Measurements from ENCODE around the gene PTMS. TPM values are rescaled to one million over a fixed set of nuclear protein-coding genes. Genes with fewer than 3 reads are reported as not detected.

Gene PTMS
- total RNA-seq, 2 experiments from 2014 or later = 7.8 to 9.8 TPM

- no peak overlapping the region for H3K27ac ChIP-seq (ENCODE audit: low read depth, low read length, poor library complexity, severe bottlenecking)
- CTCF ChIA-PET (ENCODE audit: unreplicated experiment) = interaction anchor here (0.5 to 2.8 kb wide), 10 partner anchors 12 to 245 kb away, joined by 3 to 21 read pairs (median 4); partner anchors contain the start of genes COPS7A and MLF2
These were observed 637 bp downstream of the PTMS start for GRCh38 chr12:6766651-6767349.

GRCh38 chr12:6767353-6768319 lies 1.5 kb downstream of the PTMS start:
- Histone ChIP-seq H3K9me2 (ENCODE audit: insufficient read depth, low read length) (no peaks in the 10 kb centered on the region), H4K20me1 (ENCODE audit: insufficient read depth, low read length) (no peaks in the 10 kb centered on the region), H3K4me2 (ENCODE audit: low read length) (peak overlapping the region; percentile 68), H3K27ac (ENCODE audit: low read depth, low read length, poor library complexity, severe bottlenecking) (no peak overlapping the region), H3K79me2 (ENCODE audit: insufficient read depth, low read depth, low read length) (no peaks in the 10 kb centered on the region), H2AFZ (ENCODE audit: low read length) (peak overlapping the region; percentile 67; the same call in 1 of the 2 replicates), H3K36me3 (ENCODE audit: insufficient read depth, low read length) (no peaks in the 10 kb centered on the region), H3K9me3 (ENCODE audit: low read length) (no peaks in the 10 kb centered on the region), H3K4me3 (ENCODE audit: low read depth, low read length, poor library complexity, severe bottlenecking) (peak overlapping the region; percentile 71), H3K4me1 (ENCODE audit: insufficient read depth, low read length, poor library complexity, severe bottlenecking) (peaks cover 48% of the 10 kb centered on the region)
- ChIA-PET POLR2A (interaction anchor here (1.6 to 2.1 kb wide), 2 partner anchors 14 to 15 kb away, joined by 5 to 7 read pairs; partner anchors contain the start of gene MLF2), CTCF (ENCODE audit: unreplicated experiment) (interaction anchor here (0.5 to 2.8 kb wide), 3 partner anchors 11 to 44 kb away, joined by 3 to 21 read pairs (median 6); partner anchors contain the start of genes COPS7A and MLF2)
- no TSS peak for BruUV-seq (replicated peaks)
- TF ChIP-seq EZH2phosphoT487 (IDR thresholded peaks at IDR 0.05; ENCODE audit: borderline replicate concordance, low read depth, low read length) (no peak), CTCF (conservative IDR thresholded peaks at IDR 0.05; ENCODE audit: low read length) (no peak)
- DNase-seq (ENCODE audit: low spot score) = no peak
- intact Hi-C loops (cut with micrococcal nuclease; ENCODE audit: unreplicated experiment) = no loop called here

More at GRCh38 chr12:6766651-6767349, 637 bp downstream of the PTMS start:
- Histone ChIP-seq H3K9me2 (ENCODE audit: insufficient read depth, low read length) (no peaks in the 10 kb centered on the region), H4K20me1 (ENCODE audit: insufficient read depth, low read length) (no peaks in the 10 kb centered on the region), H3K4me2 (ENCODE audit: low read length) (peak overlapping the region; percentile 68), H3K4me3 (ENCODE audit: low read depth, low read length, poor library complexity, severe bottlenecking) (peak overlapping the region; percentile 71), H3K4me1 (ENCODE audit: insufficient read depth, low read length, poor library complexity, severe bottlenecking) (peaks cover 40% of the 10 kb centered on the region), H3K9me3 (ENCODE audit: low read length) (no peaks in the 10 kb centered on the region), H2AFZ (ENCODE audit: low read length) (peak overlapping the region; percentile 67; the same call in 1 of the 2 replicates), H3K36me3 (ENCODE audit: insufficient read depth, low read length) (no peaks in the 10 kb centered on the region), H3K79me2 (ENCODE audit: insufficient read depth, low read depth, low read length) (no peaks in the 10 kb centered on the region)
- BruUV-seq (replicated peaks) = no TSS peak
- peak; percentile 76 for DNase-seq (ENCODE audit: low spot score)
- intact Hi-C loops (cut with micrococcal nuclease; ENCODE audit: unreplicated experiment) = loop anchor here (1.0 kb wide), 1 partner anchor 13 kb away; the partner anchor contains the start of gene MLF2
- POLR2A ChIA-PET = interaction anchor here (0.6 to 2.1 kb wide), 4 partner anchors 13 to 192 kb away, joined by 5 to 7 read pairs (median 6); partner anchors contain the start of gene MLF2
- TF ChIP-seq CTCF (conservative IDR thresholded peaks at IDR 0.05; ENCODE audit: low read length) (peak; percentile 75), EZH2phosphoT487 (IDR thresholded peaks at IDR 0.05; ENCODE audit: borderline replicate concordance, low read depth, low read length) (no peak)
